H1 (cell line): Measurements from ENCODE around the gene COL28A1. TPM values are rescaled to one million over a fixed set of nuclear protein-coding genes. Genes with fewer than 3 reads are reported as not detected.

ENCODE experiments used
- BCL11A ChIP-seq, 2 experiments: IDR thresholded peaks; one replicate each; pipeline ENCODE4 v1.6.1; 2011; ENCODE audit warnings: low read depth in 2 of 2, low read length in 2 of 2, mild to moderate bottlenecking in 2 of 2
- CHD7 ChIP-seq: fragments of 300-600 bp; sonication (generic); IDR thresholded peaks from 2 replicates; pipeline ENCODE4 v1.7.1; 2012; ENCODE audit warnings: low read length, moderate library complexity, mild to moderate bottlenecking, inconsistent platforms; ENCODE audit not compliant: insufficient replicate concordance
- FOSL1 ChIP-seq: IDR thresholded peaks from 2 replicates; pipeline ENCODE4 v1.6.1; 2011; ENCODE audit warnings: mild to moderate bottlenecking, low read depth, low read length, moderate library complexity; ENCODE audit not compliant: insufficient read depth
- NANOG ChIP-seq: IDR thresholded peaks from 2 replicates; pipeline ENCODE4 v1.6.1; 2011; ENCODE audit warnings: low read length, low read depth, mild to moderate bottlenecking, inconsistent platforms; ENCODE audit not compliant: insufficient read depth, poor library complexity, severe bottlenecking
- SIX5 ChIP-seq: IDR thresholded peaks from 2 replicates; pipeline ENCODE4 v1.6.1; 2011; ENCODE audit warnings: mild to moderate bottlenecking, low read depth, low read length
- polyA plus RNA-seq, 7 experiments: library from polyadenylated mRNA; depleted of rRNA in 3 of 7; stranded (reverse) in 5 of 7; unstranded in 2 of 7; fragments of >200 nt in 5 of 7; fragments of 200-250 nt in 2 of 7; gene quantifications; 1 replicate in 5 of 7; 2 replicates in 1 of 7; 4 replicates in 1 of 7; pipeline versions ENCODE4 v1.2.1 to v1.2.3, GENCODE V29; 2011 to 2013; ENCODE audit warnings: missing spikeins in 2 of 7, mixed read lengths in 2 of 7
- total RNA-seq: library from RNA; stranded (reverse); fragmentation: NEBNext Ultra II Directional; extraction: Animal tissue kit (Norgen Biotek cat#: 25700); gene quantifications from 2 replicates; pipeline ENCODE4 v1.2.1, GENCODE V29; 2021

COL28A1 gene
- total and polyA plus RNA-seq, 2 of the 8 experiments (the other 6 are each of a cell fraction or from before 2014, with no cell fraction given): 0.22 to 0.38 TPM

- TF ChIP-seq CHD7 (no peak), BCL11A (IDR thresholded peaks at IDR 0.05; ENCODE audit: low read depth in 2 of 2, low read length in 2 of 2) (no peak), SIX5 (no peak), FOSL1 (no peak), NANOG (no peak)
- TF ChIP-seq, all 59 proteins: peak for 0
Measured at GRCh38 chr7:7496311-7496710, 39.4 kb downstream of the COL28A1 start (continued).
